ENCODE measurements around the gene KPNA4.
"Not testable (repeated sequence)": the region's sequence is repeated elsewhere in the genome, so short reads cannot be mapped to it uniquely, and the experiment has no call there.

Gene KPNA4

DNA sequence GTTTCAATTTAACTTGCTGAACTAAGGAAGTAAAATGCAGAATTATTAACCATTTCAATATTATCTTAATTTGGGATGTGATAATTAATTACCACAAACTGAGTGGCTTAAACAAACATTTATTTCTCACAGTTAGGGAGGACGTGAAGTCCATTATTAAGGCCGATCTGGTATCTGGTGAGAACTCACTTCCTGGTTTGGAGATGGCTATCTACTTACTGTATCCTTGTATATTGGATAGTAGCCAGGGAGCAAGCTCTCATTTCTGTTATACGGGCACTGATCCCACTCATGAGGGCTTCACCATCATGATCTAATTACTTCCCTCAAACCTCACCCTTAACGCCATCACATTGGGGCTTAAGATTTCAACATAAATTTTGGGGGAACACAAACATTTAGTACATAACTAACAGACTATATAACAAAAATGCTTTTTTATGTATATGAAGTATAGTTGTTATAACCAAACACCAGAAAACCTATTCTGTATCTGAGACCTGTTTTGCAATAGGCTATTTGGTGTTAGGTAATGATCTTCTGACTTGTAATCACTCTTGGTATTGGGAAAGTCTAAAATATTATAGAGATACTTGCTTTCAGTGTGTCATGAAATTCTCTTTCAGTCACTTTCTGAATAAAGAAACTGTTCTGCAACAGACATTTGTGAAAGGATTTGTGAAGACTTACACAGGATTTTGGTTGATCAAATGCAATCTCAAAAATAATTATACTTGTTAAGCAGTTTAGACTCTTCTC lies 4.7 kb upstream of the KPNA4 start:
- DNase-seq: no peak

DNA sequence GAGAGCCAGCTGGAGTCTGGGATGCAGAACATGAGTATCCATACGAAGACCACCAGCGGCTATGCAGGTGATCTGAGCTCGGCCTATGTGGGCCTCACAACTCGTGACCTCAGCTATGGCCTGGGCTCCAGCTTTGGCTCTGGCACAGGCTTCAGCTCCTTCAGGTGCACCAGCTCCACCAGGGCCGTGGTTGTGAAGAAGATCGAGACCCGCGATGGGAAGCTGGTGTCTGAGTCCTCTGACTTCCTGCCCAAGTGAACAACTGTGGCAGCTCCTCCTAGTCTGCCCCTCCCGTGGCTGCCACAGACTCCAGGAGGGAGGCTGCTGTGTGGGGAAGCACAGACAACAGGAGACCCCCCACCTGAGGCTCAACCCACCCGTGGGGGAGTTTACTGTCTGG lies 3.6 kb upstream of the KPNA4 start:
- DNase-seq: no peak

DNA sequence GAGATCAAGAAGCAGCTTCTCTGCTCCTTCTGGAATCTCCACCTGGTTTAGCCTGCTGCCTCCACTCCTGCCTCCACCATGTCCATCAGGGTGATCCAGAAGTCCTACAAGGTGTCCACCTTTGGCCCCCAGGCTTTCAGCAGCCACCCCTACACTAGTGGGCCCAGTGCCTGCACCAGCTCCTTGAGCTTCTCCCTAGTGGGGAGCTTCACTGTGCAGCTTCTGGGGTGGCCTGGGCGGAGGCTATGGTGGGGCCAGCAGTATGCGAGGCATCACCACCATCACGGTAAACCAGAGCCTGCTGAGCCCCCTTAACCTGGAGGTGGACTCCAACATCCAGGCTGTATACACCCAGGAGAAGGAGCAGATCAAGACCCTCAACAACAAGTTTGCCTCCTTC lies 2.4 kb upstream of the KPNA4 start:
- no peak for DNase-seq

DNA sequence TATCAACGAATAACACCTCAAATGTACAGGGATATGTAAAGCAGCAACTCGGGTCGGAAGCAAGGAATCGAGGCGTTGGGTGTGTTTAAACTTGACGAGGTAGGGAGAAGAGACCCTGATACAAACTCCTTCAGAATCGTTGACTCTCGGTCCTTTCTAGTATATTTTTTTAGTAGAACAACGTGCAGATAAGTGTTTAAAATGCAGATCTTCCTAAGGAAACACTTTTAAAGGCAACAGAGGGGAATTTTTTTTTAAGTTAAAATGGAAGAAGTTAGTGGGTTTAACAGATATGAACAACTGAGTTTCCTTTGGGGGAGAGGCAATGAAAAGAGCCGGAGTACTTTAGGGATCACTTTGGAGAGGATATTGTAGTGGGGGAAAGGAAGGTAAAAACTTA lies 1.1 kb upstream of the KPNA4 start:
- DNase-seq: no peak

DNA sequence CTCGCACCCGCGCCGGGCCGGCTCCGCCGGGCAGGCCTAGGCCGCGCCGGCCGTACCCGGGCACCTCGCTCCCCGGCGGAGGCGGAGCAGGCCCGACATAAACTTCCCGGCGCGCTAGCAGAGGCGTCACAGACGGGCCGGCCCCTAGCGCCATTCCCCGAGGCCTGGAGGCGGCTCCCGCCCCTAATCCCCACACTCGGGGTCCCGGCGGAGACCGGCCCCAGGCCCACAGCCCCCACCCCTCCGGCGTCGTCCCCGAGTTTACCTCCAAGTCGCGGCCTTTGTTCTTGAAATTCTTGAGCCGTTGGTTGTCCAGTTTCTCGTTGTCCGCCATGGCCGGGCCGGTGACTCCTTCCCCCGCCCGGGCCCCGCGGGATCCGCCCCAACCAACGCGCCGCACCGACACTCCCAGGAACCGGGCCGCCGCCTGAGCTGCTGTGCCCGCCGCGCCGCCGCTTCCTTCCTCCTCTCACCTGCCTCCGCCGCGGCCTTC lies 376 bp downstream of the KPNA4 start:
- DNase-seq: peak; percentile 72

DNA sequence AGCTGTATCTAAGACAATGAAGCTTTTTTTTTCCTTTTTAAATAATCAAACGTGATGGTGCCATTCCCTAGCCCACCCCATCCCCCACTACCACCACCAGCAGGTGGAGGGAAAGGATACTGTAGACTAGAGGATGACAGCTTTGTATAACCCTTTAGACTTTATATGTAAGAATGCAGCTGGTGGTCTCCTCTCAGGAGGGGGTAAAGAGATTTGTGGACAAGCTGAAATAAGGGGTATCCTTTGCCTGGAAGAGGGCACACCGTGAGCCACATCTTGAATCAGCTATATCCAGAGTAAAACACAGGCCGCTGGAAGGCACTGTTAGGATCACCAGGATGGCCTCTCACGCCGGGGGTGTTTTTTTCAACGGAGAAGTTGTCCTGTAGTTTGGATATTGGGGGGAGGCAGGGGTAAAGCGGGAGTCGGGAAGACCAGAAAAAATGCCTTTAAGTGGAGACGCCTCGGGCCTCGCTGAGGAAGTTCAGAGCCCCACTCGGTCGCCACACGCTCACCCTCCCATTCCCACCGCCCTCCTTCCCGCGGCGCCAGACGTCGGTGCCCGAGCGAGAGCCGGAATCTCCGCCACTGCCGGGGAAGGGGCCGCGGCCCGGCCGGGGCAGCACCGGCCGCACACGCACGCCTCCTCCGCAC lies 986 bp downstream of the KPNA4 start:
- DNase-seq: peak; percentile 14

DNA sequence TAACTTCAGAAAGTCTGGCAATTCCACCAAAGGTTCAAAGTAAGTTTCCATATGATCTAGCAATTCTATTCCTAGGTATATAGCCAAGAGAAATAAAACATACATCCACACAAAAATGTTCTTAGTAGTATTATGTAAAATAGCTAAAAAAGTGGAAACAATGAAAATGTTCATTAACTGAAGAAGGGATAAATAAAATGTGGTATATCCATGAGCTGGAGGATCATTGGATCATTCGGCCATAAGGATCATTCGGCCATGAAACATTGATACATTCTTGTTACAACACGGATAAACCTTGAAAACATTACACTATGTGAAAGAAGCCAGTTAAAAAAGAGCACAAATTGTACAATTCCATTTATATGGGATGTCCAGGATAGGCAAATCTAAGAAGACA lies 2.4 kb downstream of the KPNA4 start:
- DNase-seq: no peak

DNA sequence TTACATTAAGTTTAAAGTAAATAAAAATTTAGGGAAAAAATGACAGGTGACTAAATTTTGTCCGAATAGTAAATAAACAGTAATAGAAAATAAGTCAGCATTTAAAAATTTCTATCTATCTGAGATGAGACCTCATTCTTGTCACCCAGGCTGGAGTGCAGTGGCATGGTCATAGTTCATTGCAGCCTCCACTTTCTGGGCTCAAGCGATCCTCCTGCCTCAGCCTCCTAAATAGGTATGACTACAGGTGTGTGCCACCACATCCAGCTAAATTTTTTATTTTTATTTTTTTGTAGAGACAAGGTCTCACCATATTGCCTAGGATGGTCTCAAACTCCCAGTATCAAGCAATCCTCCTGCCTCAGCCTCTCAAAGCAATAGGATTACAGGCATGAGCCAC lies 7.8 kb downstream of the KPNA4 start:
- no peak for DNase-seq

DNA sequence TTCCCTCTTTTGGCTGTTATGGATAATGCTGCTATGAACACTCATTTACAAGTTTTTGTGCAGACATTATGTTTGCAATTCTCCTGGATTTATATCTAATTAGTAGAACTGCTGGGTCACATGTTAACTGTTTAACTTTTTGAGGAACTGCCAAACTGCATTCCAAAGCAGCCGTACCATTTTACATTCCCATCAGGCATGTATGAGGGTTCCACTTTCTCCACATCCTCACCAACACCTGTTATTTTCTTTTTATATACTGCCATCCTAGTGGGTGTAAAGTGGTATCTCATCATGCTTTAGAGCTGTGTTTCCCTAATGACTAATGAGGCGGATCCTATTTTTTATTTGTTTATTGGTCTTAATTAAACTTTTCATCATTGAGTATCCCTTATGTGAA lies 9.2 kb downstream of the KPNA4 start:
- DNase-seq: no peak

DNA sequence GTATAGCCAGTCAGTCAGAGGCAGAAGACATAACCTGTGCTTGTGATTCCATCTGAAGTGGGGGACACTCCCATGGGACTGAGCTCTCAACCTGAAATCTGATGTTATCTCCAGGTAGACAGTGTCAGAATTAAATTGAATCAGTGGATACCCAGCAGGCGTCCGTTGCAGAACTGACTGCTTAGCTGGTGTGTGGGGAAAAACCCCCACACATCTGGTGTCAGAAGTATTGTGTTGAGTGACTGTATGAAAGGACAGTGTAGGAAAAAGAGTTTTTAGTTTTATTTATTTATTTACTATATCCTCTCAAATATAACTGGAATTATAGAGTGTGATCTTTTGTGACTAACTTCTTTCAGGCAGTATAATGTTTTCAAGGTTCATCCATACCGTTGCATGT lies 10.4 kb downstream of the KPNA4 start:
- DNase-seq: no peak

DNA sequence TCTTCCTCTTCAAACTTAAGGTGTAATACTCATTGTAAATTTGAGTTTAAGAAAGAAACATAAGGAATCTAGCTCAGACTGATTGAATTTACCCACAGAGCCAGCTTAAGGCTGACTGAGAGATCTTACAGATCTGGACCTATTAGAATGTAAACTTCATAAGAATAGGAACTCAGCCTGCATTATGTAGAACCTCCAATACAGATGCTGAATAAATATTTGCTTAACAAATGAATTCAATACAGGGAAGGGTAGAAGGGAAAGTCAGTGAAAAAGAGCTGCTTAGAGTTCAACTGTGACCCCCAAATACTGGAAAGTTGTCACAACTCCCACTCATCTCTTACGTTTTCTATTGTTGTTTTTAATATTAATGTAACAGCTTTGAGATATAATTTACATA lies 11.5 kb downstream of the KPNA4 start:
- no peak for DNase-seq

DNA sequence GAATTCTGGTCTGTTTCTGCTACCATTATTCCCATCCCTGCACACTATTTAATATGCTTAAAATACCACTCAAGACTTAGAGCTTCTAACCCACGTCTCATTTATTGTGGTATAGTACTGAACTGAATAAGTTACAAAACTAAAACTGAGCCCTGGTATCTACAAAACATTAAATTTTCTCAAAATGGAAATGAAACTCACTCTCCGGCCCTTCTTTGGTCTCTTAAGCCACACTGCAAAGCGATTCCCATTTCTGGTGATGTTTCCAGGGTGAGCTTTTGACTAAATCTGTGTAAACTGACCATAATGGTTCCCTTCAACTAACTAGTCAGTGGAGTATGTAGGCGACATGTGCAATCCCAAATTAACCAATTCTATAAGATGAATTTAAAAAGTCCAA lies 18.6 kb downstream of the KPNA4 start:
- DNase-seq: no peak

DNA sequence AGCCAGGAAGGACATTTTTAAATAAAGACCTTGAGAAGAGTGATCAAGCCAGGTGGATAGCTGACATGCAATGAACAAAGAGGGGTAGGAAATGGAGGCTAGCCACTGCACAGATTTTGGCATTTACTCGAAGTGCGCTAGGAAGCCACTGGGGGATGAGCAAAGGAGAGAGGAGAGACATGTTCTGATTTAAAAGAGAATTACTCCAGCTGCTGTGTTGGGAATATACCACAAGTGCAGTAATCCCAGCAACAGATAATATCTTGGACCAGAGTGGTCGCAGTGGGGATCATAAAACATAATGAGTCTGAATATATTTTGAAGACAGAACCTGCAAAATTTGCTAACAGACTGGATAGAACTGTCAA lies 19.9 kb downstream of the KPNA4 start:
- DNase-seq: no peak

DNA sequence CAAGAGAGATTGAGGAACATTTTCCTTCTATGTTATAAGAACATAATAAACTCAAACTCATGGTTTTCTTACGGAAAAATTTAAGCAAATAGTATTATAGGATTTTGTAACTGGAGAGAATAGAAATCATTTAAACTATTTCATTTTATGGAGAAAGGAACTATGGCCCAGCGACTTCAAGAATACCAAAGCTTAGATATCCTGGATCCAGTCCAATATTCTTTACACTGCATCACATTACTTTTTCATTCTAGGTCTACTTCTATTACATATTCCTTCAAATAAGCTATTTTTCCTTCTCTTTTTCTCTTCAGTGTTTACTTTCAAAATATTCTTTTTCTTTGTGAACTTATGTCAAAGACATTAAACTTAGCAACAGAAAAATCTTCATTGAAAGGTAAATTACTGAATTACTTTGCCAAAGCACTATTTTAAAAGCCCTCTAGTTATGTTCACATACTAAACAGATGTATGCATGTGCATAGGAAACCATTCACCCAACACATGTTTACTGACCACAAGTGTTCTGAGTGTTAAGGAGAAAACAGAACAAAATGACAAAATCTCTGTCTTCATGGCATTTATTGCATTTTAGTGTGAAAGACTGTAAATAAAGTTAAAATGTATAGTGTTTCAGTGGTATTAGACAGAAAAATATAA lies 20.4 kb downstream of the KPNA4 start:
- peak; percentile 11 for DNase-seq

DNA sequence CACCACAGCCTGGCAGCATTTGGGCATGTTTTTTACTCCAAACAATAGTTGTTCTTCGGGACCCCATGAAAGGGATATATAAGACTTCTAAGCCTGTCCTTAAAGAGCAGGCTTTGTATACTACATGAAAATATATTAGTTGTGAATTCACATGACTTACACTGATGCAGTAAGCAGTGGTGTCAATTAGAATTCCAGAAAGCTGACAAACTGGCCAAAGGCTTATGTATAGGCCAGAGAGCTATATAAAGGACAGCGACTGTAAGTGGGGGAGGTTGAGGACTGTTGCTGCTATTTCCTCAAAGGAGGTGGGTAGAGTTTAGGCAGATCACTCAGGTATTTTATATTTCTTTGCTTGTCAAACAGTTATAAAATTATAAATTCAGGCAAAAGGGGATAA lies 24.8 kb downstream of the KPNA4 start:
- DNase-seq: peak; percentile 61

DNA sequence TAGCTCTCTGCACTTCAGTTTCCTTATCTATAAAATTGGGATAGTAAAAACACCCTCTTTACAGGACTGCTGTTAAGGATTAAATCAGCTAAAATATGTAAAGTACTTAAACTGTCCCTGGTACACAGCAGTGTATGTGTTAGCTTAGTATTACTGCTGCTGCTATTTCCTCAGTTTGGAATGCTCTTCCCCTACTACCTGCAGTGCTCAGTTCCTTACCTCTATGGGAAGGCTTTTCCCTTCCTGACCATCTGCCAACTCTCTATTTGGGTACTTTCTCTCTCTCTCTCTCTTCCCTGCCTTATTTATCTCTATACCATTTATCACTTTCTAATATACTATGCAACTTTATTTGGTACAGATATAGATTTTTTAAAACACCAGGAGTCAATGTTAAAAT lies 26.5 kb downstream of the KPNA4 start:
- DNase-seq: no peak

DNA sequence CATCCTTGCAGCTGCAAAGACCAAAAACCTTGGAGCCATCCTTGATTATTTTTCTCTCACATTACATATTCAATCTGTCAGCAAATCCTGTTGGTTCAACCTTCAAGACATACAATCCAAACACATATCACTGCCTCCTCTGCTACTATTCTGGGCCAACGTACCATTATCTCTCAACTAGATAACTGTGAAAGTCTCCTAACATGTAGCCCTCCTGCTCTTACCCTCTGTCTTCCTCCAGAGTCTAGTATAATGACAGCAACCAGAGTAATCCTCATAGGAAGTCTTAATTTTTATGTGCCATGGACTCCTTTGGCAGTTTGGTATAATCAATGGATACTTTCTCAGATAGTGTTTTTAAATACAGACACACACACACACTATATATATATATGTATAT lies 27.6 kb downstream of the KPNA4 start:
- DNase-seq: no peak

DNA sequence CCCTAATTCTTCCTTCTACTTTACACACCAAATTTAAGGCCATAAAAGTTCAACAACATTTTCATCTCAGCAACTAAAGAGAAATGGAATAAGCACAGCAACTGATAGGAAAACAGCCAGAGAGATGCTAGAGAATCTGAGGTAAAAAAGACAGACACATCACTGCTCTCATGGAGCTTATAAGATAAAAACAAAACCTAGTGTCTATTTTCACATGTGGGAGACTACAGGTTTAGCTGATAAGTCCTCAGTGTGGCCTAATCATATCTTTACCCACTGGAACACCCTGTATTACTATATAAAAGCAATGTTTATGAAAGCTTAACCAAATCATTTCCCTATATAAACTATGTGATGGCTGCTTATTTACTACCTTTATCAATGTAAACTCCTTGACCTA lies 33.0 kb downstream of the KPNA4 start:
- no peak for DNase-seq

DNA sequence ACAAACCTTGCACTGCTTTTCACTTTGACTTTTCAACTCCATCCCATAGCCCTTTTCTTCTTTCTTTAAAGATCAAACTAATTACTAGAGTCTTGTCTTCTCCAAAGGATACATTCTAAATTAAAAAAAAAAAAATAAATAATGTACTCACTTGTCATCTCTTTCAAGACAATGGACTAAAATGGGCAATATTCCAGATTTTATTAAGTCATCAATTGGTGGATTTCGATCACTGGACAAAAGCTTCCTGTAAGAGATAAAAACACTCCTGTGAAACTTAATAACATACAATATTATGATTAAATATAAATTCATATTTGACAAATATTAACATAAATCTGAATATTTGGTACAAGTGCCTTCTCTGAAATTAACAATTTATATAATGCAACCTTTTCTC lies 34.1 kb downstream of the KPNA4 start:
- DNase-seq: no peak

DNA sequence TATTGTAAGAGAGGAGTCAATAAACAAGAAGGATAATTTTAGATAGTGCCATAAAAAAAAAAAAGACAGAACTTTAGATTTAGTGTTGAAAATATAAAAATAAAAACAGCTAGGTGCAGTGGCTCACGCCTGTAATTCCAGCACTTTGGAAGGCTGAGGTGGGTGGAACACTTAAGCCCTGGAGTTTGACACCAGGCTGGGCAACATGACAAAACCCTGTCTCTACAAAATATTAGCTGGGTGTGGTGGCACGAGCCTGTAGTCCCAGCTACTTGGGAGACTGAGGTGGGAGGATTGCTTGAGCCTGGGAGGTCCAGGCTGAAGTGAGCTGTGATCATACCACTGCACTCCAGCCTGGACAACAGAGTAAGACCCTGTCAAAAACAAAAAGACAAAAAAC lies 49.0 kb downstream of the KPNA4 start:
- not testable (repeated sequence) for DNase-seq

DNA sequence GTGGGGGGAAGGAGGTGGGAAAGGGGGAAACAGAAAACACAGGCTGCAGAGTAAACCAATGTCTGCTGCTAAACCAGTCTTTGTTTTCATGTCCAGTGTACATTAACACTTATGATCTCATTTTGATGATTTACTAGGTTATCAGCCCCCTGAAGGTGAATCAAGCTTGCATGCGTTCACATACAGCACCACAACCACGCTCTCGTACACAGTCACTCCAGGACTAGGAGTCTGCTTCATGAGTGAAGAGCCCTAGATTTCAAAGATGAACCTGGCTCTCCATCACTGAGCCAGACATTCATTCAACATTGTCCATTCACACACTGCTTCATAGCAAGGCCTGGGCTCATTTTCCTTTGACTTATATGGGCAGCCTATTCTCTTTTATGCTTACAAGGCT lies 64.0 kb downstream of the KPNA4 start:
- DNase-seq: no peak

DNA sequence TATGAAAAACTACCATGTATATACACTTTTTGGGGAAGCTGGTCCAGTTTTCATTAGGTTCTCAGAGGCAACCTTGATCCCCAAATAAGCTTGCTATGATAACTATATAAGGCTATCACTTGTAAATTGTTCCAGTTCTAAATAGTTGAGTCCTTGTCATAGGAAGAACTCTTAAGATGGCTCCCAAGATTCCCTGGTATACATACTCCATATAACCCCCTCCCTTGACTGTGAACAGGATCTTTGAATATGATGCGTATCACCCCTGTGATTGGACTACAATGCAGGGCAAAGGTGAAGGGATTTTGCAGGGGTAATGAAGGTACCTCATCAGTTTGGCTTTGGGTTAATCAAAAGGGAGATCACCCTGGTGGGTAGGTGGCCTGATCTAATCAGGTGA lies 67.2 kb downstream of the KPNA4 start:
- DNase-seq: no peak

DNA sequence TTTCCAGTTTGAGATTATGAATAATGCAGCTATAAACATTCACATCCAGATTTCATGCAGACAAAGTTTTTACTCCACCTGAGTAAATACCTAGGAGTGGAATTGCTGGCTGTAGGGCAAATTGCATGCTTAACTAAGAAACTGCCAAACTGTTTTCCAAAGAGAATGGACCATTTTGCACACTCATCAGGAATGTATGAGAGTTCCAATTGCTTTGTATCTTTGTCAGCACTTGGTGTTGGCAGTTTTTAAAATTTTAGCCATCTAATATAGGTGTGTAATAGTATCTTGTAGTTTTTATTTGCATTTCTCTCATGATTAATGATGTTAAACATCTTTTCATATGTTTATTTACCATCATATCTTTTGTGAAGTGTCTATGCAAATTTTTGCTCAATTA lies 75.2 kb downstream of the KPNA4 start:
- no peak for DNase-seq

DNA sequence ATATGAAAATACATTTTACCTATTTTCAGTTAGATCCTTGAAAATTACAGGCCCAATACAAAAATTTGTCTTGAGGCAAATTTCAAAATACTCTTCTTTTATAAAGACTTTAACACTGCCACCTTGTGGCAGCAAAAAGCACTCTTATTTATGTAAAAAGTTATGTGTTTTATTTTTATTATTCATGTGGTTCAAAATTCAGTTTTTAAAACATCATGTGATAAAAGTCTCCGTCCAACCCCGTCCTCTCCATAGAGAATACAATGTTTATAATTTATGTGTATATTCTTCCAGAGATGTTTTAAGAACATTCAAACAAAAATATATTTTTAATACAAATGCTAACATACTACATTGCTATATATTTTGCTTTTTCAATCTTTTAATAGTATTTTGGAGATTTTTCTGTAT lies 78.9 kb downstream of the KPNA4 start:
- peak; percentile 65 for DNase-seq
